Heart left ventricle (tissue), 16 donors: ENCODE data around the gene ARAP1. TPM values are rescaled to one million over a fixed set of nuclear protein-coding genes. Genes with fewer than 3 reads are reported as not detected.

Experiments used
- ATAC-seq, 4 donors: fragments of 200-7000 bp; cut with Tn5 transposase; one replicate each; pipeline ENCODE4 v1.9.1; 2020 to 2022; ENCODE audit warnings: moderate library complexity in 4 of 4, mild to moderate bottlenecking in 3 of 4, moderate number of reproducible peaks in 1 of 4
- DNase-seq, 5 donors: peaks; one replicate each; pipeline ENCODE4 v3.0.0-alpha.2; 2020
- H3K27ac ChIP-seq, 12 donors: fragments of 200-600 bp; sonication (generic) in 4 of 12; one replicate each; pipeline versions ENCODE4 v1.5.0 to v1.8.0; 2016 to 2022; ENCODE audit warnings: mild to moderate bottlenecking in 2 of 12
- H3K27me3 ChIP-seq, 9 donors: fragments of 200-600 bp; sonication (generic) in 2 of 9; one replicate each; pipeline versions ENCODE4 v1.5.1 to v1.8.0; 2016 to 2022; ENCODE audit warnings: mild to moderate bottlenecking in 3 of 9
- H3K36me3 ChIP-seq, 9 donors: fragments of 200-600 bp; sonication (generic) in 2 of 9; one replicate each; pipeline versions ENCODE4 v1.5.0 to v1.8.0; 2018 to 2022; ENCODE audit warnings: mild to moderate bottlenecking in 2 of 9
- H3K4me1 ChIP-seq, 12 donors: fragments of 200-600 bp; sonication (generic) in 4 of 12; one replicate each; pipeline versions ENCODE4 v1.5.0 to v1.8.0; 2016 to 2022; ENCODE audit warnings: mild to moderate bottlenecking in 3 of 12
- H3K4me3 ChIP-seq, 12 donors: fragments of 200-600 bp; sonication (generic) in 4 of 12; one replicate each; pipeline versions ENCODE4 v1.5.0 to v1.8.0; 2017 to 2022; ENCODE audit warnings: mild to moderate bottlenecking in 9 of 12, moderate library complexity in 4 of 12
- H3K9me3 ChIP-seq, 12 donors: fragments of 200-600 bp; sonication (generic) in 4 of 12; one replicate each; pipeline versions ENCODE4 v1.5.0 to v1.8.0; 2016 to 2022; ENCODE audit warnings: mild to moderate bottlenecking in 1 of 12
- POLR2A ChIP-seq, 2 donors: fragments of 450-650 bp; IDR thresholded peaks; one replicate each; pipeline ENCODE4 v1.6.1; 2017; ENCODE audit warnings: antibody characterized with exemption in 2 of 2, mild to moderate bottlenecking in 2 of 2, moderate library complexity in 2 of 2
- WGBS, 4 donors: extraction: QIAGEN DNeasy Blood & Tissue Kit in 2 of 4; methylation state at CpG; one replicate each; pipeline versions ENCODE4 v1.1.5 to v1.1.7; 2013 to 2018; 5-methylcytosine and 5-hydroxymethylcytosine counted together
- intact Hi-C, 10 donors: fragments of 100-400 bp; cut with DNase I; formaldehyde crosslinking; loops; one replicate each; pipeline versions ENCODE4 v1.11.1 to v1.14.2; 2022
- long read RNA-seq, 3 donors: library from polyadenylated mRNA; unstranded; transcript quantifications; one replicate each; pipeline ENCODE4 v2.0.0, GENCODE V29; 2020 to 2021
- polyA plus RNA-seq, 2 donors: library from polyadenylated mRNA; stranded (reverse); fragments of 200-250 nt; gene quantifications; one replicate each; pipeline ENCODE4 v1.2.3, GENCODE V29; 2013
- total RNA-seq, 9 donors: library from RNA; depleted of rRNA in 2 of 9; stranded (reverse); fragments of >200 nt in 2 of 9; fragmentation: NEBNext Ultra II Directional in 3 of 9; extraction: Animal tissue kit (Norgen Biotek cat#: 25700) in 3 of 9; gene quantifications; one replicate each; pipeline versions ENCODE4 v1.1.0 to v1.2.4, GENCODE V29; 2016 to 2023
- TF ChIP-seq, protein P1 (sequence below), 12 donors: fragments of 200-600 bp; sonication (generic) in 4 of 12; IDR thresholded peaks; one replicate each; pipeline versions ENCODE4 v1.5.0 to v1.8.0; 2018 to 2022; ENCODE audit warnings: antibody characterized with exemption in 12 of 12, mild to moderate bottlenecking in 5 of 12
- donor health status: ischemic (EF 13 %, LVEDD 7.1; RV severe dilation, severe dysfunction).
- donor health status: healthy with polysubstance abuse.
- donor health status: DM: no; HTN: yes; CAD: no.
- donor health status: DM: no; HTN: no; CAD: no.
- donor health status: ischemic (EF 25% LVEDD 6.9; RV normal size, moderate dysfunction).
- donor health status: ischemic (EF 25% LVEDD 5.7; RV mildly dilated, moderate dysfunction).
- donor health status: healthy.
- donor health status: DM: yes; HTN: yes; CAD: no.
- donor health status: ischemic (EF 35%, LVEDD 5.7; RV mildly dilated, moderate dysfunction).
- donor health status: nonischemic (EF 11% LVEDD 7.7; RV severe dilation, severe dysfunction).
- donor health status: DM: yes; HTN: yes; CAD: no.
- donor health status: PGD.
- donor health status: ischemic (EF 29% LVEDD 5.4; RV normal size, mild dysfunction).
- donor health status: nonischemic (EF 23%, LVEDD 6.1; RV moderate dilation, normal function).

Gene ARAP1
- total RNA-seq: 100 to 1,000 TPM in 2 of 9 donors, 10 to 100 TPM in 7; 35.4 to 116 (median 44.0) TPM
- polyA plus RNA-seq: 10 to 100 TPM; 37.7 to 42.0 TPM
- long read RNA-seq, donor 1, full-length matches to known transcripts: 26 of 105 reads
- long read RNA-seq, donor 1, partial matches to known transcripts: 43 of 105 reads
- long read RNA-seq, donor 1, other reads (novel, unspliced or antisense): 36 of 105 reads
- long read RNA-seq, donor 2, full-length matches to known transcripts: 19 of 117 reads
- long read RNA-seq, donor 2, partial matches to known transcripts: 73 of 117 reads
- long read RNA-seq, donor 2, other reads (novel, unspliced or antisense): 25 of 117 reads
- long read RNA-seq, donor 3, full-length matches to known transcripts: 28 of 100 reads
- long read RNA-seq, donor 3, partial matches to known transcripts: 40 of 100 reads
- long read RNA-seq, donor 3, other reads (novel, unspliced or antisense): 32 of 100 reads

DNA sequence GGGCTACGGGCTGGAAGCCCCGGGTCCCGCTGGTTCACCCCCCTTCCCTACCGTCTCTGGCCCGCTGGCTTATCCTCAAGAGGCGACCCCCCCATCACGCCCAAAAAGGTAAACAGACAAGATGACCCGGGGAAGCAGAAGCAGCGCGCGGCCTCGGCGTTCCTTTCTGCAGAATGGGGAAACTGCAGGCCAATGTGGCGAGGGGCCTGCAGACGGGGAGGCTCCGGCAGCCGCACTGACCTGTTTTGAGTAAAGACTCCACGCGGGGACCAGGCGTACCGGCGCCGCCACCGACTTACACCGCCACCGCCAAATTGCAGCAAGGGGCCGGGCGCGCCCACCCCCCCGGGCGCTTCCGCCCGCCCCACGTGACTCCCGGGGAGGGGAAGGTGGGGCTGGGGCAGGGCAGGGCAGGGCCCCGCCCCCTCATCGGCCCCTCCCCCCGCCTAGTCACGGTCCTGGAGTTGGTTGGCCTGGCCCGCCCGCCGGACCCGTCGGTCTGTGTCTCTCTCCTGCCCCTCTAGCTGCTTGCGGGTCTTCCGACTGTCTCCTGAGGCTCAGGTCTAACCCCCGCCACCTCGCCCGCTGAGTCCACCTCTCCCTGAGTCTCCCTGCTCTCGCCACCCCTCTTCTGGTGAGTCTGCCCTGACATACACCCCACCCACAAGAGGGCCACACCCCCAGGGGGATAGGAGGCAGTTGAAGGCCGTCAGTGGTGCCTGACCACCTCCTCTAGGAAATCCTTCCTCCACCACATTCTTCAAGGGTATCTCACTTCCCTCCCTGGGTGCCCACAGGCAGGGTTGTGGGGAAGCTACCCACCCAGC, at the start of gene ARAP1:
Gene ARAP1 (minus strand): TSS at position 321 of the 827 bp plus-strand sequence. CDS start 25,280 bp downstream, outside the sequence.
- ATAC-seq (peak; percentile 75 to 94 (median 92)), DNase-seq (peak; percentile 71 to 86 (median 78))
- TF ChIP-seq, protein P1, sequence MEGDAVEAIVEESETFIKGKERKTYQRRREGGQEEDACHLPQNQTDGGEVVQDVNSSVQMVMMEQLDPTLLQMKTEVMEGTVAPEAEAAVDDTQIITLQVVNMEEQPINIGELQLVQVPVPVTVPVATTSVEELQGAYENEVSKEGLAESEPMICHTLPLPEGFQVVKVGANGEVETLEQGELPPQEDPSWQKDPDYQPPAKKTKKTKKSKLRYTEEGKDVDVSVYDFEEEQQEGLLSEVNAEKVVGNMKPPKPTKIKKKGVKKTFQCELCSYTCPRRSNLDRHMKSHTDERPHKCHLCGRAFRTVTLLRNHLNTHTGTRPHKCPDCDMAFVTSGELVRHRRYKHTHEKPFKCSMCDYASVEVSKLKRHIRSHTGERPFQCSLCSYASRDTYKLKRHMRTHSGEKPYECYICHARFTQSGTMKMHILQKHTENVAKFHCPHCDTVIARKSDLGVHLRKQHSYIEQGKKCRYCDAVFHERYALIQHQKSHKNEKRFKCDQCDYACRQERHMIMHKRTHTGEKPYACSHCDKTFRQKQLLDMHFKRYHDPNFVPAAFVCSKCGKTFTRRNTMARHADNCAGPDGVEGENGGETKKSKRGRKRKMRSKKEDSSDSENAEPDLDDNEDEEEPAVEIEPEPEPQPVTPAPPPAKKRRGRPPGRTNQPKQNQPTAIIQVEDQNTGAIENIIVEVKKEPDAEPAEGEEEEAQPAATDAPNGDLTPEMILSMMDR (IDR thresholded peaks at IDR 0.05): peak in 3 of 12 donors; percentile 4 to 12 (median 6)
- no peak for TF ChIP-seq POLR2A (IDR thresholded peaks at IDR 0.05)
- no peaks in the 10 kb centered on the region for H3K27me3 ChIP-seq
- intact Hi-C loops: loop anchor here in 1 of 10 donors (2.0 kb wide), 1 partner anchor 38 kb away; no protein-coding TSS in a partner anchor
- H3K4me1 ChIP-seq: peaks cover 0 to 30% (median 15%) of the 10 kb centered on the region in 12 donors
- WGBS, 4 donors: 2 to 11% (median 4%) methylated on average over 9 to 51 of the region's 51 CpGs
- H3K9me3 ChIP-seq: no peaks in the 10 kb centered on the region
- peak within 1 kb of the TSS in 7 of 12 donors; percentile 34 to 67 (median 58) for H3K27ac ChIP-seq
- peaks cover 0 to 9% (median 0%) of the 10 kb centered on the region in 9 donors for H3K36me3 ChIP-seq
- peak within 1 kb of the TSS; percentile 56 to 88 (median 72) for H3K4me3 ChIP-seq

DNA sequence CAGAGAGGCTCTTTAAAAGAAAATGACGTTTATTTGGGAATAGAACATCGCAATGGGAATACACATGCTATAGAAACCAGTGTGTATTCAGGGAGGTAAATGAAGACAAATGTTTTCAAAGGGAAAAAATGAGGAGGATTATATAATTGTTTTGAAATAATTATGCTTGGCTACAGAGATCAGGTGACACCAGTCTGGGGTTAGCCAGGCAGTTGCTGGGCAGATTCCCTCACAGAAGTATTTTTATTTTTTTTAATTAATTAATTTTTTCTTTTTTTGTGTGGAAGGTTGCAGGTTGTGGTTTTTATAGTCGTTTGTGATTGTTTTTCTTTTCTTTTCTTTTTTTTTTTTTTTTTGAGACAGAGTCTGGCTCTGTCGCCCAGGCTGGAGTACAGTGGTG, 47.2 kb upstream of the ARAP1 start:
- intact Hi-C loops: loop anchor here in 1 of 10 donors (10.0 kb wide), 1 partner anchor 205 kb away; no protein-coding TSS in a partner anchor
- Histone ChIP-seq H3K27ac (no peak overlapping the region), H3K4me3 (no peak overlapping the region), H3K4me1 (peaks cover 0 to 8% (median 3%) of the 10 kb centered on the region in 12 donors), H3K36me3 (no peaks in the 10 kb centered on the region), H3K9me3 (no peaks in the 10 kb centered on the region), H3K27me3 (no peaks in the 10 kb centered on the region)
- 78 to 81% (median 79%) methylated on average over 4 of the region's 4 CpGs for WGBS, 4 donors
- DNase-seq (no peak), ATAC-seq (no peak)
- no peak for TF ChIP-seq POLR2A (IDR thresholded peaks at IDR 0.05)
- TF ChIP-seq, protein P1 (IDR thresholded peaks at IDR 0.05): no peak

DNA sequence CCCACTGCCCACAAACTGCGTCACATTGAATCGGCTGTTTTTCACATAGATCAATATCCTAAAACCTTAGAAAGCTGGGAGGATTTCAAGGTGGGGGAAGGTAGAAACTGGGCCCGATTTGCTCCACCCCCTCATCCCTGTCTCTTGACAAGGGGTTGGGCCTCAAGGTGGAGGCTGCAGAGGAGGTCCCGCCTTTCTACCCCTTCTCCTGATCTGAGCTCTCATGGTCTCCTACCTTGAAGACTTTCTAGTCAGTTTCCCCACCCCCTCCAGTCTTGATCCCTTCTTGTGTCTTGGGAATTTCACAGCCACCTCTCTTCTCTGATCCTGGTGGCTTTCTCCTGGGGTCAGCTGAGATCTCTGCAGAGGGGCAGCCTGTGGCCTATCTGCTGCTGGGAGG, 46.2 kb upstream of the ARAP1 start:
- TF ChIP-seq POLR2A (IDR thresholded peaks at IDR 0.05): no peak
- TF ChIP-seq, protein P1 (IDR thresholded peaks at IDR 0.05): no peak
- DNase-seq: no peak
- 77 to 87% (median 83%) methylated on average over 4 of the region's 4 CpGs for WGBS, 4 donors
- Histone ChIP-seq H3K36me3 (no peaks in the 10 kb centered on the region), H3K9me3 (no peaks in the 10 kb centered on the region), H3K27ac (no peak overlapping the region), H3K27me3 (no peaks in the 10 kb centered on the region), H3K4me1 (peaks cover 0 to 12% (median 7%) of the 10 kb centered on the region in 12 donors), H3K4me3 (no peak overlapping the region)
- intact Hi-C loops: loop anchor here in 1 of 10 donors (10.0 kb wide), 1 partner anchor 204 kb away; no protein-coding TSS in a partner anchor
- ATAC-seq: no peak
